Fibroblast of skin of back (primary cell): Measurements from ENCODE around the gene B4GALT2.
A peak's percentile ranks its signal among the peaks of the same experiment; 100 is the strongest.

ENCODE experiments used
- DNase-seq: peaks from one replicate; pipeline ENCODE4 v3.0.0-alpha.2; 2013

Gene B4GALT2

GRCh38 chr1:43947061-43947873 is 31.7 kb upstream of the B4GALT2 start:
- no peak for DNase-seq

DNA sequence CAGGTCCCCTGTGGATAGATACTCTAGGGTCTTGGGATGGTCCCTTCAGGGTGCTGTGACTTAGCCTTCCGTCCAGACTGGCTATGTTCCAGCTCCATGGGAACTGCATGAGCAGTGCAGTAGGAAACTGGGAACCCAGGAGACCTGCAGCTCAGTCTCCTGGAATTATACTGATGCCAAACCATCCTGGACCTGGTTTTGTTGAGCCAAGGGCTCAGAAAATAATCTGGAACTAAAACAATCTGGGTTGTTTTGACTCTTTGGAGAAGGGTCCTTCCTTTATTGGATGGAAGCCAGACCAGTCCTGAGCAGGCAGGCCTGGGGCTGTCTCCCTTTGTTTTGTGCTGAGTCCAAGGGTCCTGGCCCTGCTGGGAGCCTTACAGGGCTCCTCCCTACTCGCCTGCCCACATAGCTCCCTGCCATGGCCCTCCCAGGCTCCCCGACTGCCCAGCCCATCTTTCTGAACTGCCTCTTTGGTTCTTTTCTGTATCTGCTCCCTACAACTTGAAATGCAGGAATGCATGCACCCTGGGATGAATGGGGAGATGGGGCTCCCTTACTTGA is 31.1 kb upstream of the B4GALT2 start:
- DNase-seq: no peak

- DNase-seq: no peak
Measured at GRCh38 chr1:43949678-43950077, 29.3 kb upstream of the B4GALT2 start.

- DNase-seq: no peak
Measured at GRCh38 chr1:43951021-43951985, 27.7 kb upstream of the B4GALT2 start.

DNA sequence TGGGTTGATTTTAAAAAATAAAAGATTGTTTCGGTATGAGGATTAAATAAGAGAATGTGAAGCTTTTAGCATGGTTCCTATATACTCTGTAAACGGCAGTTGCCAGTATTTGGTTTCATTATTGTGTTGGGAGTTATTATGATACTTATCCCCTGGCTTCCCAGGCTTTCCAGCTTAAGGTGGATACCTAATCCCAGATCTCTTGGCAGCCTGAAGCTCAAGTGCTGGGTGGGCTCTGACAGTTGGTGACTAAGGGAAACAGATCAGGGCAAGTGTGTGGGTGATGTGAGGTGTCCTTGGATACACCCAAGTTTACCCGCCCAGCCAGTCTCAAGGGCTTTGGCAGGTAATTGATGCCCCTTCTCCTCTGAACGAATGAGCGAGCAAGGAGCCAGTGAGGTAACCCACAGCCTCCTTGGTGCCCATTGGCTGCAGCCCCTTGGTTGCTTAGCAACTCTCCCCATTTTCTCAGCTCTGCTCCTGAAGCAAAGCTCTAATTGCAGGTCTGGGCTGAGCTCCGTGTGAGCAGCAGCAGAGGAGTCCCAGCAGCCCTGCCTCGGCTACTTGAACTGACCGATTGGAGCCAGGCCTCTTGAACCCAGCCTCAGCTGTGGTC is 26.2 kb upstream of the B4GALT2 start:
- no peak for DNase-seq

DNA sequence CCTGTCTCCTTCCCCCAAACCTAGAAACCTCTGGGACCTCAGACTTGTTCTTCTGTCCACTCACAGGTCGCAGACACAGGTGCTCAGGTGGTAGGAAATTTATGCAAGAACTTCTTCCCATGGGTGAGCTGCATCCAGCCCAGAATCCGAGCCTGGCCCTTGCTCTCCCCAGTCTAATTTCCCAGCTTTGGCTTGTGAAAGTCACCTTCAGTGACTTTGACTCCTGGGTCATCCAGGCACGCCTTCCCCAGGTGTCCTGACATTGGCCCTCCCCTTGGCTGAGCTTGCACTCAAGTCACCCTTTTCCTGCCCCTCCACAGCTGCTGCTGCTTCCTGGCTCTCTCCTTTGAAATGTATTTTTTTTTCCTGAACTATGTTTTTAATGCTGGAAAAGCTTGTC is 25.6 kb upstream of the B4GALT2 start:
- no peak for DNase-seq

DNA sequence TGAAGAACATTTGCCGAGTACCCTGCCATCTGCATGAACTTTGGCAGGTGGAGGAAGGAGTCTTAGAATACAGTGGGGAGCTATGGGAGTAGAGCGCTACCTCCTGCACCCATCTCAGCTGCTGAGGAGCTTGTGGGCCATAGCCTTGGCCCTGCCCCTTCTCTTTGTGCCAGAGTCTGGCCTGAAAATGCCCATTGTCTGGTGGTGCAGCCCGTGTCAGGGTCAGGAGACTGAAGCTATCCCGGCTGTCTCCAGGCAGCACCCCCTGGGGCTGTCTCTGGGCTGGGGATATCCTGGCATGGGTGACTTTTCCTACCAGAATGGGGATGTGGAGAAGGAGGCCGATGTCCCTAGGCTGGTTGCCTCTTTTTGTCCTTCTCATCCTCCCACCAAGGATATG is 25.0 kb upstream of the B4GALT2 start:
- no peak for DNase-seq

GRCh38 chr1:43956234-43956633 is 22.8 kb upstream of the B4GALT2 start:
- no peak for DNase-seq

GRCh38 chr1:43957407-43958040 is 21.5 kb upstream of the B4GALT2 start:
- no peak for DNase-seq

GRCh38 chr1:43958351-43959255 is 20.4 kb upstream of the B4GALT2 start:
- DNase-seq: no peak

DNA sequence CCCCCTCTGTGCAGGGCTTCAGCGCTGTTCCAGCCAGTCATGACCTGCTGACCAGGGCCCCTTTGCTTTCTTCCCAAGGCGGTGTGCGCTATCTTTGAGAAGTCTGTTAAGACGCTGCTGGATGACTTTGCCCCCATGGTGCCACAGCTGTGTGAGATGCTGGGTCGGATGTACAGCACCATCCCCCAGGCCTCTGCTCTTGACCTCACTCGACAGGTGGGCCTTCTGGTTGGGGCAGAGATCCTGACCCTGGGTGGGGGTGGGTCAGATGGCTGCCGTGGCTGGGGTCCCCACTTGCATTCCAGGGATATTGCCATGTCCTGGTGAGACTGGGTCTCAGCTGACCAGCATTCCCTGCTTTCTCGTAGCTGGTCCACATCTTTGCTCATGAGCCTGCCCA is 18.2 kb upstream of the B4GALT2 start:
- DNase-seq: no peak

GRCh38 chr1:43961692-43962091 is 17.3 kb upstream of the B4GALT2 start:
- DNase-seq: no peak

GRCh38 chr1:43962324-43962723 is 16.7 kb upstream of the B4GALT2 start:
- no peak for DNase-seq

DNA sequence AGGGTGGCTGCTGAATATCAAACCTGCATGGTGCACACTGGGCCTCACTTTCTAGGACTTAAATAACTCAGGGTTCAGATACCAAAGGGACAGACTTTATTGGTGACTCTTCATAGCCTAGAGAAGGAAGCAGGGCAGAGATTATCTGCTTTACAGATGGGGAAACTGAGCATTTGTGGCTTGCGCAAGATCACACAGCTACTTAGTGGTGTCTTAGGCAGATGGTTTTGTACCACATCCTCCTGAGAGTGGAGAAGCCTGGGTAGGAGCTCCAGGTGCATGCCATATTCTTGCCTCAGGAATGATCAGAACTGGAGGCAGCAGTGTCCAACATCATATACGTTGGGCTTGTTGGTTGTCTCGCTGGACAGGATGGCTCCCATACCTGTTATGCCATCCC is 16.0 kb upstream of the B4GALT2 start:
- no peak for DNase-seq

DNA sequence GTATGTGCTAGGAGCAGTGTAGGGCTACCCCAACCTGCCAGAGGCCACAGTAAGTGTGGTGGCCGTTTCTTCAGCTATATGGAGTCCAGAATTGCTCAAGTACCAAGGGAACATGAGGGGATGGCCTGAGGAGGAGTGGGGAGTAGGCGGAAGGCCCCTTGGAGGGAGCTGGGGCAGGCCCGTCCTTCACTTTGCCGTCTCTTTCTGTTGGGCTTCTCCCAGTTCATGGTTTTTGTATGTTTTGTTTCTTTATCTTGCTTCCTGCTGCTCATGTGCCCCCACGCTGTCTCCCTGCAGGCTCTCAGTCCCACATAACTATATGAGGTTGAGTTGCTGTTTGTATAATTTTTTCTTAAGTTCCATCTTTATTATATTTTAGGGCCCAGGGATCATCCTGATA is 15.1 kb upstream of the B4GALT2 start:
- DNase-seq: no peak

DNA sequence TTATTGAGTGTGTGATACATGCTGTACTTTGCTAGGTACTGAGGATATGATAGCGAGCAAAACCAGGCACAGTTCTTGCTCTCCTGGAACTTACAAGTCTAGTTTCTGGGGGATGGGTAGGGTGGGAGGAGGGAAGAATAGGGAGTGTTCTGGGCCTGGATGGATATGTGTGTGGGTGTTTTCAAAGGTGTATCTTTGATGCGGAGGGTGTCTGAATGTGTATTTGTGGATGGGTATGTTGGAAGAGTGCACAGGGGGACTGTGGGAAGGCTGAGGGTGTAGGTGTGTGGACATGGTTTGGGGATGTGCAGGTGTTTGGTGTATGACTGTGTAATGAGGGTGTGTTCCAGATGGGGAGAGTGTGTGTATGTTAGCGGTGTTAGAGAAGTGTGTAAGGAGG is 13.7 kb upstream of the B4GALT2 start:
- DNase-seq: no peak

GRCh38 chr1:43968348-43968948 is 10.6 kb upstream of the B4GALT2 start:
- DNase-seq: no peak

- DNase-seq: no peak
Measured at GRCh38 chr1:43969416-43969745, 9.6 kb upstream of the B4GALT2 start.

DNA sequence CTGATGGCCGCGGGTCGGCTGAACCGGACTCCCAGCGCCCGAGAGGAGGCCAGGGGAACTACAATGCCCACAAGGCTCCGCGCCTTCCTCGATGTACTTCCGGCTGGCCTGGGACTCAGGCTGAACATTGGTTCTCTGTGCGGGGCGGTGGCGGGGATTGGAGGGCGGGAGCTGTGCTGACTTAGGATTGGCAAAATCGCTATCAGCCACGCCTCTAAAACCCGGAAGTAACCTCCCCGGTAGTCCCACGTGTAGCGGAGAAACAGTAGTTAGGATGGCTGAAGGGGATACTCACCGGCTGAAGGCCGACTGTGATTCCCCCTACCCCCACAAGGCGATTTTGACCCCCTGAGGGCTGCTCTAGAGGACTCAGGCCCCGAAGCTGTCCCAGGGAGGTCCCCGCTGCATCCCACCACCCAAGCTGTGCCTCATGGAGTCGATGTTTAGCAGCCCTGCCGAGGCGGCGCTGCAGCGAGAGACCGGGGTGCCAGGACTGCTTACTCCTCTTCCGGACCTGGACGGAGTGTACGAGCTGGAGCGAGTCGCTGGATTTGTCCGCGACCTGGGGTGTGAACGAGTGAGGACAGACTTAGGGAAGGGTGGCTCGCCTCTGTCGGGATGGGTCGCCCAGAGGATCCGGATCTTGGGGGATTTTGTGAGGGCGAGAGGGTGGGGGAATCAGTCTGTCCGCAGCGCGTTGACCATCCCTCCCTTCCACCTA is 9.1 kb upstream of the B4GALT2 start, which contains the start of gene DPH2:
DPH2 (plus strand) TSS at position 265 of the 721 bp plus-strand sequence; CDS start at position 431, 166 bp downstream.
- peak; percentile 98 for DNase-seq

GRCh38 chr1:43970502-43970901 is 8.5 kb upstream of the B4GALT2 start:
- no peak for DNase-seq
